Stimulated activated CD8-positive, alpha-beta memory T cell treated with anti-CD3 and anti-CD28 coated beads, Interleukin-4, amount 100 ng/mL, for 48 hours (primary cell): Measurements from ENCODE around the gene TTLL7.

Experiments
- DNase-seq: peaks from one replicate; pipeline ENCODE4 v3.0.0-alpha.2; 2020

TTLL7 gene, protein sequence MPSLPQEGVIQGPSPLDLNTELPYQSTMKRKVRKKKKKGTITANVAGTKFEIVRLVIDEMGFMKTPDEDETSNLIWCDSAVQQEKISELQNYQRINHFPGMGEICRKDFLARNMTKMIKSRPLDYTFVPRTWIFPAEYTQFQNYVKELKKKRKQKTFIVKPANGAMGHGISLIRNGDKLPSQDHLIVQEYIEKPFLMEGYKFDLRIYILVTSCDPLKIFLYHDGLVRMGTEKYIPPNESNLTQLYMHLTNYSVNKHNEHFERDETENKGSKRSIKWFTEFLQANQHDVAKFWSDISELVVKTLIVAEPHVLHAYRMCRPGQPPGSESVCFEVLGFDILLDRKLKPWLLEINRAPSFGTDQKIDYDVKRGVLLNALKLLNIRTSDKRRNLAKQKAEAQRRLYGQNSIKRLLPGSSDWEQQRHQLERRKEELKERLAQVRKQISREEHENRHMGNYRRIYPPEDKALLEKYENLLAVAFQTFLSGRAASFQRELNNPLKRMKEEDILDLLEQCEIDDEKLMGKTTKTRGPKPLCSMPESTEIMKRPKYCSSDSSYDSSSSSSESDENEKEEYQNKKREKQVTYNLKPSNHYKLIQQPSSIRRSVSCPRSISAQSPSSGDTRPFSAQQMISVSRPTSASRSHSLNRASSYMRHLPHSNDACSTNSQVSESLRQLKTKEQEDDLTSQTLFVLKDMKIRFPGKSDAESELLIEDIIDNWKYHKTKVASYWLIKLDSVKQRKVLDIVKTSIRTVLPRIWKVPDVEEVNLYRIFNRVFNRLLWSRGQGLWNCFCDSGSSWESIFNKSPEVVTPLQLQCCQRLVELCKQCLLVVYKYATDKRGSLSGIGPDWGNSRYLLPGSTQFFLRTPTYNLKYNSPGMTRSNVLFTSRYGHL

DNA sequence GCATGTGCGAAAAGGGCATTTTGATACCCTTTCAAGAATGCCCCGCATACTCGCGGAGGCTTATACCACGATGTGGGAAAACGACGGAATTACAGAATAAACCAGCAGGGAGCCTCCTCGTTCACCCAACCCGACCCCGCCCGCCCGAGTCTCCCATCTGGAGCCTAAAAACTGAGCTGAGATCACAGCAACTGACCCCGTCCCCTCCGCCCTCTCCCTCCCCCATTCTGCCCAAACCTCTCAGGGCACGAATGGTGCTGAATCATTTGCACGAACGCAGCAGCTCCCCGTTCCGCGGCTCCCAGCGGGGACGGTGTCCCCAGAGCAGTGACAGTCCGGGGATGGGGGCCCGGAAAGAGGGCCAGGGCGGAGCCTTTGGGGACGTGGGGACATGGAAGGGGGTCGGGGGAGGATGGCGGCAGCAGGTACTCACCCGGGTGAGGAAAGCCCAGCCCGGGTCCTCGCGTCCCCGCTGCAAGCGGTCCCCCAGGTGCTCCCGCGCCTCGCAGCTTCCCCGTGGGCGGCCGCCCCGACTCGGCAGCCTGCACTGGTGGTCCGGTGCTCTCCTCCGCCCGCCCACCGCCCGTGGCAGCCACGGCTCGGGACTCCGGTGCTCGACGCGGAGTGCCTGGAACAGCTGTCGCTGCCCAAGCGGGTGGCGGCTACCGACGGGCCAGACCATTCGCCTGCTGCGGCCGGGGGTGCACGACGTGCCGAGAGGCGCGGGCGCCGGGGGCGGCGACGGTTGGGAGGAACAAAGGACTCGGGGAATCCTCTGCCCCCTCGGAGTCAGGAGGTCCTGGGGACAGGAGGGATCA, at the start of gene TTLL7:
TSS of gene TTLL7 (minus strand) at position 635 of the 818 bp plus-strand sequence. CDS start 46,921 bp downstream, outside the sequence.
- peak; percentile 79 for DNase-seq

DNA sequence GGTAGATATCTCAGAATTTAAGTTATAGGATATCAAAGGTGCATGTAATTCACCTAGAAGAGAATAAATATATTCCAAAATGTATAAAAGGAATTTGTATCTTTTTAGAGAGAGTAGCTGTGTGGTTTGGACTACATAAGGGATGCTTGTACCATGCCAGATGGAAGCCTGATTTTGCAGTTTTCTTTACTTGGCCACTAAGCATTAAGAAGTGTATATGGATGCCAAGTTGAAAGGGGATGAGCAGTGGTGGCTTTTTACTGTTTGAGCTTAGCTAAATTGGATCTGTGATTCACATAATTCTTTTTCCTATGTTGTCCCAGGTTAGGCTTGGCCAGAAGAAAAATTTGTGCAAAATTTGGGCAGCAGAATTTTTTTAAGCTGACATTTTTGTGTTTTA, 43.5 kb upstream of the TTLL7 start:
- no peak for DNase-seq

DNA sequence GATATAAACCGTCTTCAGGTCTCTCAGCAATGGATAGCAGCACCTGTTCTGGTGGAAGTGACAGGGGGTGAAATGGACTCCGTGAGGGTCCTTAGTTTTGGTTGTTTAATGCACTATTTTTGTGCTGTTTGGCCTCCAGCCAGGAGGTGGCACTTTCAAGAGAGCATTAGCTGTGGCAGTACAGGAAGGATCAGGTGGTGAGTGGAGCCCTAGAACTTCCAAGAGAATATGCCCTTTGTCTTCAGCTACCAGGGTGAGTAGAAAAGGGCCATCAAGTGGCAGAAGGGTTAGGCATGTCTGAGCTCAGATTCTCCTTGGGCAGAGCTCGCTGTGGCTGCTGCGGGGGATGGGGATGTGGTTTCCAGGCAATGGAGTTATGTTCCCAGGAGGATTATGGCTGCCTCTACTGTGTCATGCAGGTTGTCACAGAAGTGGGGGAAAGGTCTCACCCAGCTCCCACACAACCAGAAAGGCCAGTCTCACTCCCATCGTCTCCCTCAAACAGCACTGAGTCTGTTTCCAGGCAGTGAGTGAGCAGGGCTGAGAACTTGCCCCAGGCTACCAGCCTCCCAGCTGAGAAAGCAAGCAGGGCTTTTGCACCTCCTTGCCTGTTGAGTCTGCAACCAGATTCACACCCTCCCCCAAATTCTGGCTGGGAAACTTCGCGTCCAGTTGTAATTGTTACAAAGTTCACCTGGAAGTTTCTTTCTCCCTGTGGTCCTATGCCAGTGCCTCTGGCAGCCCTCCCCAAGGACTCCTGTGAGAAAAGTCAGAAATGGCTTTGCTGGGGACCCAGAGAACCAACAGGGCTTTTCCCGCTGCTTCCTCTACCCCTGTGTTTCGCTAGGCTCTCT, 39.1 kb upstream of the TTLL7 start:
- no peak for DNase-seq

DNA sequence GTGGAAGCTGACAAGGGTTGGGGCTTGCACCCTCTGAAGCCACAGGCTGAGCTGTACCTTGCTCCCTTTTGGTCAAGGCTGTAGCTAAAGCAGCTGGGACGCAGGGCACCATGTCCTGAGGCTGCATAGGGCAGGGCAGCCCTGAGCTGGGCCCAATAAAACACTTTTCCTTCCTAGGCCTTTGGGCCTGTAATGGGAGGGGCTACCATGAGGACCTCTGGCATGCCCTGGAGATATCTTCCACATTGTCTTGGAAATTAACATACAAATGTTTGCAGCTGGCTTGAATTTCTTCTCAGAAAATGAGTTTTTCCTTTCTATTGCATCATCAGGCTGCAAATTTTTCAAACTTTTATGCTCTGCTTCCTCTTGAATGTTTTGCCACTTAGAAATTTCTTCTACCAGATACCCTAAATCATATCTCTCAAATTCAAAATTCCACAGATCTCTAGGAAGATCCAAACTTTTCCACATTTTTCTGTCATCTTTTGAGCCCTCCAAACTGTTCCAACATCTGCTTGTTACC, 32.9 kb upstream of the TTLL7 start:
- DNase-seq: no peak

DNA sequence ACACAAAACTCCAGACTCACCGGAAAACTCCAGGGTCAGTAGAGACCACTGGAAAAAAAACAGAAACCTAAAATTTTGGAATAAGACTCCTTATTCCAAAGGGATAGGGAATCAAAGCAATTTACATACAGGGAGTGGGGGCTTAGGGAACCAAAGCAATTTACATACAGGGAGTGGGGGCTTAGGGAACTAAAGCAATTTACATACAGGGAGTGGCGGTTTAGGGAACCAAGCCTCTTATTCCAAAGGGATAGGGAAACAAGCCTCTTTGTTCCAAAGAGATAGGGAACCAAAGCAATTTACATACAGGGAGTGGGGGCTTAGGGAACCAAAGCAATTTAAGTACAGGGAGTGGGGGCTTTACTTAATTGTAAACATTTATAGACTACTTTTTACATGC, 28.4 kb upstream of the TTLL7 start:
- DNase-seq: no peak

DNA sequence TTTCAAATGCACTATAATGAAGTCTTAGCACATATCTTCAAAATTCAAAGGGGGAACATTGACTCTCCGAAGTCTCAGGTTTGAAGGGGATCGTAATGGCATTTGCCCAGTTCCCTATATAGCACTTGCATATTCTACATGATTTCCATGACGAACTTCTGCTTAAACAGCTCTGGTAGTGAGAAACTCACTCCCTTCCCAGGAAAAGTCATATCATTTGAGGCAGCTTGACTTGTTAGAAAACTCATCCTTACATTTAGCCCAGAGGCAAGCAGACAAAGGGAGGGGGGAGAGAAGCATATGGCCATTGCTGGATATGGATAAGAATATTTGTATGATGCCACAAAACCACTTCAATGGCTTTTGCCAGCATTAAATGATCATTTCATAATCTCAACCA, 27.0 kb upstream of the TTLL7 start:
- DNase-seq: no peak

DNA sequence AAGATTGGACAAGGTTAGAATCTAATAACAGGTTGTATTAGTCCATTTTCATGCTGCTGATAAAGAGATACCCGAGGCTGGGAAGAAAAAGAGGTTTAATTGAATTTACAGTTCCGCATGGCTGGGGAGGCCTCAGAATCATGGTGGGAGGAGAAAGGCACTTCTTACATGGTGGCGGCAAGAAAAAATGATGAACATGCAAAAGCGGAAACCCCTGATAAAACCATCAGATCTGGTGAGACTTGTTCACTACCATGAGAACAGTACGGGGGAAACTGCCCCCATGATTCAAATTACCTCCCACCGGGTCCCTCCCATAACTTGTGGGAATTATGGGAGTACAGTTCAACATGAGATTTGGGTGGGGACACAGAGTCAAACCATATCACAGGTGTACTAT, 22.9 kb upstream of the TTLL7 start:
- DNase-seq: no peak

DNA sequence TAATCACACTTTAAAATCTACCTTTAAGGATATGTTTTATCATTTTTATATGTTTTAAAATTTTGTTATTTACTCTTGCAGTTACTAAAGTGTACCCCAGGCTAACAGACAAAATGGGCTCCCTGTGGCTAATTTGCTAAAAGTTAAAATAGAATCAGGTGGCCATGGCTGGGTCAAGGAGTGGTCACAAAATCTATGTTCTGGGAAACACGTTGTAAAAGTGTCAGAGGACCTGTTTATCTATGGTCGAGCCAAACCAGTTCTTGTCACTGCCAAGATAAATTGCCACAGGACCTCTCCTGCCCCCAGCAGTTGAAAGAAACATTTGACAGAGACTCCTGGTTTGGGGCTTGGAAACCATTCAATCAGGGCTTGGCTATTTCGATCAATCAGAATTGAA, 21.2 kb upstream of the TTLL7 start:
- DNase-seq: no peak

DNA sequence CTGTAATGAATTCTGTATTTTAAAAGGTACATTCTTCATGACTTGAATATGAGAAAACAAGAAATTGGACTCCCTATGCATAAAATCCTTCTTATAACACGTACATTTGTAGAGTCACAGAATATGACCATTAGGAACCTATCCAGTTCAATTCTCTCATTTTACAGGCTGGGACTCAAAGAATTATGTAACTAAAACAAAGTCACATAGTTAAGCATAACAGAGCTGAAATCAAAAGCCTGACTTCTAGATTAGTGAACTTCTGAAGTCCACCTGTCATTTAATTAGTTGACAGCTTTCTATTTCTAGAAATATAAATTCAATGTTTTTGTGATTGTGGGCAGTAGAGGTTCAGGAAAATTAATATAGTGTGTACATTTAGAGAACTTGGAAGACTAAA, 20.3 kb upstream of the TTLL7 start:
- DNase-seq: no peak

DNA sequence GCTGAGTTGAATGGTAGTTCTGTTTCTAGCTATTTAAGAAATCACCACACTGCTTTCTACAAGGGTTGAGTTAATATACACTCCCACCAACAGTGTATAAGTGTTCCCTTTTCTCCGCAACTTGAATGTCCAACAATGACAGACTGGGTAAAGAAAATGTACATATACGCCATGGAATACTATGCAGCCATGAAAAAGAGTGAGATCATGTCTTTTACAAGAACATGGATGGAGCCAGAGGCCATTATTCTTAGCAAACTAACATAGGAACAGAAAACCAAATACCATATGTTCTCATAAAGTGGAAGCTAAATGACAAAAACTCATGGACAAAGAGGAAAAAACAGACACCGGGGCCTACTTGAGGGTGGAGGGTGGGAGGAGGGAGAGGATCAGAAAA, 14.8 kb upstream of the TTLL7 start:
- DNase-seq: no peak

DNA sequence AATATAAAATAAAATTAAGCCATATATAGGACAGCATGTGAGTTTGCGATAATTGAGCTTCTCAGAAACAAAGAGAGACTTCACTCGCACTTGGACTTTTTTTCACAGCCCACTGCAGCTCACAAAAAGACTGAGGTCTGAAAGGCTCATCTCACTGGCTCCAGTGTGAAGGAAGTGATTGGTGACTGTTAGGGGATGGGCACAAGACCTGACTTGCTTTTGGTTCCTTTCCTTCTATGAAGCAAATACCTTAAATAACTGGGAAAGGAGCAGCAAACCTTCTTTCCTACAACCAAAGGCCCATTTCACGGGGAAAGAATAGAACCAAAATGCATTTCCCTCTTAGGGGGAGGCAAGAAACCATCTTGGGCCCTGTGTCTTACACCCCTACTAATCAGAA, 13.1 kb upstream of the TTLL7 start:
- DNase-seq: no peak

DNA sequence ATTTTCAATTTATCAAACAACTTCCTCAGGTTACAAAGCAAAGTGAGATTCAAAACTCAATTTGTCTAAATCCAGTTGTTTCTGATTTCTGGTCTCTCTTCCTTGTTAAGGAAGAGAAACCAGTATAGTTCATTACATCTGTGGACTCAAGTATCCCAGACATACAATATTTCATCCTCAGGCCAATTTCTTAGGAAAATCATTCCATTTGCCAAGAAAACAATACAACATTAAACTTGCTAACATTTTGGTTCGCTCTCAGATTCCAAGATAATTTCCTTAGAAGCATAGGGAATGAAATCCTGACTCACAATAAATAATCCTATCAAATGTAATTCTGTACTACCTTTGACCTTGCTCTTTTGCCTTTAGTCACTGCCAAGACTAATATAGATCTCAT, 11.2 kb upstream of the TTLL7 start:
- DNase-seq: no peak

DNA sequence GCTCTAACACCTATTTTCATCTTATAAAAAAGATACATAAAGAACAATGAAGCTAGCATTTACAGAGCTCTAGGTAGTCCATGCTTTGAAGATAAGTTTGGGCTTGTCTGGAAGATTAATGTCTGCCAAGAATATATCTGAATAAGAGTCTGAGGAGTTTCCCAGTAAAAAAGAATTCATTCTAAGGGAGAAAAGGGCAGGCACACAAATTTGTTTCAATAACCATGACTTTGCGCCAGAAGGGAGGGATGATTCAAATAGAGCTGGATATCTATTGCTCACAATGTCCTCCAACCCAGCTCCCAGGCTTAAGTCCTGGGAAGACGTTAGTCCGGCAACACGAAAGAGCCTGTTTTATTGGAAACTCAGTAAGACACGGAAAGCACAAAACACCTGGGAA, 9.7 kb upstream of the TTLL7 start:
- DNase-seq: no peak

DNA sequence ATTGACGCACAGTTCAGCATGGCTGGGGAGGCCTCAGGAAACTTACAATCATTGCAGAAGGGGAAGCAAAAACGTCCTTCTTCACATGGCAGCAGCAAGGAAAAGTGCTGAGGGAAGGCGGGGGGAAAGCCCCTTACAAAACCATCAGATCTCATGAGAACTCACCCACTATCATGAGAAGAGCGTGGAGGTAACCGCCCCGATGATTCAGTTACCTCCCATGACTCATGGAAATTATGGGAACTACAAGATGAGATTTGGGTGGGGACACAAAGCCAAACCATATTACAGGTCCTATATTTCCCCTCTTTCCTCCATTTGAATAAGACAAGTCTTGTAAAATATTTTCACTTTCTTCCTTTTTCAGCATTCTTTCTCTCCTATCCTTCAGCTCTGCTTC, 7.7 kb upstream of the TTLL7 start:
- DNase-seq: no peak

DNA sequence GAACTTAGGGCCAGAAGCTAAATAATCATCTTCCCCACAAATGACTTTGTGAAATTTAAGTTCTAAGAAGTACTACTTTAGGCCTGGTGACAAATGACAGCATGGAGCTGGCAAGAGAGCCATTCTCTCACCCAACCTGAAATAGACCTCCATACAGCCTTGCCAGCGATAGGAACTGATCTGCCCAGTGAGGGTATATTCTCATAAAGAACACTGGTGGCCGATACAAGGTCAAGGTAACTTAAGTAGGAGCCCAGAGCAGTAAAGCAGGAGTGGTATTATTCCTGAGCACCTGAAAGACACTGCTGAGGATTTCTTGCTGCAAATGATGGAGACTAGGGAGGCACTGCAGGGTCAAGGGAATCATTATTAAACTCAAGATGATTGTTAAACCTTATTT, 2.6 kb upstream of the TTLL7 start:
- no peak for DNase-seq

DNA sequence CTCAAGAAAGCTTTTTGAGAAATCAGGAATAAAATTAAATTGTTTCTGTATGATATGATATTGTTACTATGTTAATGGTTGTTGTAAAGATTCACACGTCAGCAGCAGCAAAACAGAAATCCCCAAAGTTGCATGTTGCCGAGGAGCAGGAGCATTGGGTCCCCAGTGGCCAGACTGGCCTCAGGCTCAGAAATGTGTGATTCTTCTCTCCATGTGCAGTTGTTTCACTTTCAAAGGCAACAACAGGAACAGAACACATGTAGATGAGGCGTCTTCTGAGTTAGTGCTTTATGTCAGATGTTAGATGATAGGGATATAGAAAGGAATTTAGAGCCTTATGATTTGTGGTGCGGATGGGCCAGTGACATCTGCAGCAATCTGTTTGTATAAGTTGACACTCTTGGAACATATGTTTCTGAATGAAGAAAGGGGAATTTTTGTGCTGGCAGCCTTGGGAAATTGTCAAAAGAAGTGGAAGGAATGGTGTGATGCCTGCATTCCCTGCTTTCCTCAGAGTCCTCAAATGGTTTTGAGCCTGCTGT, 2.1 kb upstream of the TTLL7 start:
- DNase-seq: no peak

DNA sequence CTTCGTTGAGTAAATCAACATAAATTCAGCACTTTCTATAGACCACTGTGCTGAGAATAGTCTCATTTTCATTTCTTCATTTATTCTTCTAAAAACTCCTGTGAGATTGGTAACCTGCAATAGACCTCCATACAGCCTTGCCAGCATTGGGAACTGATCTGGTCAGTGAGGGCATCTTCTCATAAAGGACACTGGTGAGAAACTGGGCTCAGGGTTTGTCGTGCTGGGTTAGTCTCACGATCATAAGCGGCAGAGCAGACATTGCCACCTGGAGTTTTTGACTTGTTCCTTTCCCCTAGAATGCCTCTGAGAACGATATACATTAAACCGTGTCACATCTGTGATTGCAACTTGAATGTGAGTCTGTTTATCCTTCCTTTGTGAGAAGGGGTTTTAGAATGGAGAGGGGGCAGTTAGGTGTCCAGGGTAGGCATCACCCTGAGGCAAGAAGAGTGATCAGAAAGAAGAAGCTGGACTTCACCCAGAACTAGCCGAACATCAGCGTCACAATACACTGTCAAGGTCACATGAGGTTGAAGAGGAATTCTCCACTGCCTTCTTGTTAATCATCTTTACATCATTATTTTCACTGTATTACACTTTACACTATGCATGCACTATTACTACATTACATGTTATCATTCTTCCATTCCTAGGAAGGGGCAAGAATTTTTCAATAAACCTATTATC, 1.4 kb upstream of the TTLL7 start:
- no peak for DNase-seq

DNA sequence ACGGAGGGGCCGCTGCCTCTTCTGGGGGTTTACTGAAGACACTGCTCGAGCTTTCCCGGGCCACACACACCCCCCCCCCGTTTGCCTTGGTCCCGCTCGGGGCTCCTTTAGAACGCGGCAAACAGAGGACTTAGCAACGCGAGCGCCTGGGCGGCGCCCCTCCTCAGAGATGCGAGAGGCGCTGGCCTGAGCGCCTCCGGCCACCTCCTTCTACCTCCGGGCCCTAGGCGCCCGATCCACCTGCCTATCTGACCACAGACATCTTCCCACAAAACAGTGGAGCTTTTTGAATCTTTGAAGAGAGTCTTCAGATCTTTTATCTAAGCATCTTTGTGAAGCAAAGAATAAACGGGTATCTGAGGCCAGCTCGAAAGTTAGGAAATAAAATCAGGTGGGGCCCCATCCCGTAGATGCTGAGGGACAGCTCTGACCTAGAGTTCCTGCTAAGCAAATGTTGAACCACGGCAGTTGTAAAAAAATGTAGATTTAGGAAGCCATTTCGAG, 436 bp upstream of the TTLL7 start:
- no peak for DNase-seq

DNA sequence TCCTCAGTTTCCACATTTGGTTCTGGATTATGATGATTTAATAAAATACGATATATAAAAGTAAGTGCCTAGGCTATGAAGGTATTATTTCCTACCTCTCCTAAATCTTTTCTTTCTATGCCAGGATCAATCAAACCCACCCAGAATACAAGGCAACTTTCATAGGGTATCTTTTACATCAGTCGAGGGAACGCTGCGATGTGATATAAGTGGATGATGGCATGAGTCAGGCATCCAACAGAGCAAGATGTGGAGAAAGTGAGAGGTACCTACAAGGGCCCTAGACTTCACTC, 781 bp downstream of the TTLL7 start:
- DNase-seq: no peak

DNA sequence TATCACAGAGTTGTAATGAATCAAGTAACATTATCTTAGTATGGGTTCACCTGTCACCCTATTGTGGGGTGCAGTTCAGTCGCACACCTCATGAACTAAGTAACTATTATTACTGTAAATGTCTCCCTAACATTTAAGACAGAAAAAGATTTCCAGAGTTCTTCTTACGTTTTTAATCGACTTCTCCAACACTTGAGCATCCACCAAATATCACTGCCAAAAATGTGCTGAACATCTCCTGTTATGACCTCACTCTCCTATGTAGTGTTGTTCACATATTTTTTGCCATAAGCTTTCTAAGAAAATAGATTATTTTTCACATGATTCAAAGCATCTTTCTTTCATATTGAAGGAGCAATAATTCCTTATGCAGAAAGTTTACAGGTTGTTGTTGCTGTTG, 1.3 kb downstream of the TTLL7 start:
- DNase-seq: no peak

DNA sequence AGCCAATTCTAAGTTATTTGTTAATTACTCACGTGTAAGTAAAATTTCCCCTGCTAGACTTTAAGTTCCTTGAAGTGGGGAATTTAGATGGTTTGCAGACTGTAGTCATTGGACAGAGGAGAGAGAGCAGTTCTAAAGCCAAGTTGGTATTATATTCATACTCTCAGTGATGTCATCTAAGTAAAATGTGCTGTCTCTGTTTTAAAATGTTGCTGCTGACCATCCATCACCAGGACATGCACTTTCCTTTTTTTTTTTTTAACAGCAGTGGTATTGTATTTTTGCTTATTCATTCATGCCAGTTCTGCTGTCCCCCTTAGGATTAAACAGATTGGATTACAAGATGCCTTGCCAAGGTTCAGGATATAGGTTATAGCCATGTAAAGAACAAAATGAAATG, 2.3 kb downstream of the TTLL7 start:
- no peak for DNase-seq
